HepG2 (cell line): ENCODE measurements around the gene FAM209A. TPM values are rescaled to one million over a fixed set of nuclear protein-coding genes. Genes with fewer than 3 reads are reported as not detected.

Experiments used
- ATAC-seq: fragments of 200-7000 bp; cut with Tn5 transposase; 3 replicates; pipeline ENCODE4 v1.9.1; 2020; ENCODE audit warnings: mild to moderate bottlenecking, moderate library complexity
- BruUV-seq: library from RNA; stranded (reverse); fragments of 400-500 nt; replicated peaks from 2 replicates; lab custom pipeline; 2021; lab: Mats Ljungman, UMichigan
- CTCF ChIA-PET: fragments of 300-600 bp; formaldehyde crosslinking; extraction: SDS; loops from one replicate; lab custom pipeline; 2021; ENCODE audit warnings: low total read pairs, inconsistent platforms, low intra/inter-chr PET ratio; lab: Yijun Ruan, JAX
- POLR2A ChIA-PET: fragments of 350-600 bp; sonication (Branson Sonifier 250); formaldehyde crosslinking; loops from one replicate; lab custom pipeline; 2020; ENCODE audit warnings: antibody characterized with exemption, inconsistent platforms; lab: Yijun Ruan, JAX
- DNase-seq: peaks from one replicate; pipeline ENCODE4 v3.0.0-alpha.2; 2015; ENCODE audit warnings: low spot score
- FAIRE-seq: peaks from 3 replicates; lab custom pipeline; 2011; peaks lifted over from hg19 to GRCh38; lab: Jason Lieb, UNC
- H2AFZ ChIP-seq: one replicate; pipeline ENCODE4 v1.6.1; 2011; ENCODE audit warnings: low read length, inconsistent platforms
- H3K27ac ChIP-seq: fragments of 300-600 bp; 3 replicates; pipeline ENCODE4 v1.8.0; 2011; ENCODE audit warnings: mixed run types, mild to moderate bottlenecking, mixed read lengths, low read length, inconsistent platforms; ENCODE audit not compliant: insufficient read depth; ENCODE audit errors: extremely low read length
- H3K27me3 ChIP-seq, 2 experiments: fragments of 200-600 bp in 1 of 2; 2 replicates in 1 of 2; 3 replicates in 1 of 2; pipeline versions ENCODE4 v1.6.0 to v1.8.0; 2011; ENCODE audit warnings: low read length in 2 of 2, mild to moderate bottlenecking in 2 of 2, moderate library complexity in 2 of 2, inconsistent platforms in 1 of 2; ENCODE audit not compliant: insufficient read depth in 2 of 2, control insufficient read depth in 1 of 2
- H3K36me3 ChIP-seq, 2 experiments: fragments of 200-600 bp in 1 of 2; replicated peaks in 1 of 2; 2 replicates in 1 of 2; 3 replicates in 1 of 2; pipeline versions ENCODE4 v1.5.1 to v1.8.0; 2011; ENCODE audit warnings: low read length in 2 of 2, inconsistent platforms in 1 of 2; ENCODE audit not compliant: insufficient read depth in 2 of 2, control insufficient read depth in 1 of 2
- H3K4me1 ChIP-seq: 2 replicates; pipeline ENCODE4 v1.5.1; 2012; ENCODE audit warnings: low read length, inconsistent platforms; ENCODE audit not compliant: insufficient read depth
- H3K4me2 ChIP-seq: 2 replicates; pipeline ENCODE4 v1.6.0; 2011; ENCODE audit warnings: low read depth, low read length, inconsistent platforms
- H3K4me3 ChIP-seq, 3 experiments: fragments of 200-600 bp in 1 of 3; sonication (generic), shearing (Covaris generic) in 1 of 3; replicated peaks in 1 of 3; 2 replicates each; pipeline ENCODE4 v1.5.1; 2011 to 2016; ENCODE audit warnings: low read length in 3 of 3, inconsistent platforms in 2 of 3, low read depth in 2 of 3, mild to moderate bottlenecking in 2 of 3, control low read depth in 1 of 3, mixed read lengths in 1 of 3; ENCODE audit not compliant: insufficient read depth in 1 of 3
- H3K79me2 ChIP-seq: one replicate; pipeline ENCODE4 v1.6.1; 2011; ENCODE audit warnings: low read length, inconsistent platforms; ENCODE audit not compliant: insufficient read depth
- H3K9ac ChIP-seq: 2 replicates; pipeline ENCODE4 v1.6.0; 2011; ENCODE audit warnings: mild to moderate bottlenecking, low read depth, low read length, inconsistent platforms; ENCODE audit not compliant: insufficient read depth
- H3K9me3 ChIP-seq: 2 replicates; pipeline ENCODE4 v1.5.1; 2012; ENCODE audit warnings: mild to moderate bottlenecking, low read length
- H4K20me1 ChIP-seq: 2 replicates; pipeline ENCODE4 v1.6.0; 2011; ENCODE audit warnings: inconsistent platforms, mild to moderate bottlenecking, low read length, moderate library complexity; ENCODE audit not compliant: insufficient read depth
- CEBPB ChIP-seq: IDR thresholded peaks from 2 replicates; pipeline ENCODE4 v1.6.1; 2011; ENCODE audit warnings: low read depth, low read length, improper control_type of control experiment, borderline replicate concordance
- FOXK1 ChIP-seq: sonication (generic); formaldehyde crosslinking; IDR thresholded peaks from 2 replicates; pipeline ENCODE4 v1.4.0; 2020; ENCODE audit warnings: low read depth, missing genetic modification reagents, borderline replicate concordance
- GLI4 ChIP-seq: sonication (generic); formaldehyde crosslinking; IDR thresholded peaks from 2 replicates; pipeline ENCODE4 v1.5.1; 2020; ENCODE audit warnings: missing genetic modification reagents, mild to moderate bottlenecking, moderate library complexity, borderline replicate concordance
- MBD4 ChIP-seq: IDR thresholded peaks from 2 replicates; pipeline ENCODE4 v1.6.1; 2012; ENCODE audit warnings: low read length, inconsistent platforms, borderline replicate concordance
- RARA ChIP-seq: IDR thresholded peaks from 2 replicates; pipeline ENCODE4 v1.6.1; 2016; ENCODE audit warnings: missing genetic modification reagents, missing compliant biosample characterization
- RFX1 ChIP-seq: fragments of 450-650 bp; IDR thresholded peaks from 2 replicates; pipeline ENCODE4 v1.6.1; 2017
- TCF7L2 ChIP-seq: IDR thresholded peaks from 2 replicates; pipeline ENCODE4 v1.6.1; 2011; ENCODE audit warnings: mild to moderate bottlenecking, low read depth, low read length, moderate library complexity
- TFDP1 ChIP-seq: IDR thresholded peaks from 2 replicates; pipeline ENCODE4 v1.6.1; 2016; ENCODE audit warnings: missing compliant biosample characterization, missing genetic modification reagents, borderline replicate concordance
- TMF1 ChIP-seq: sonication (generic); formaldehyde crosslinking; IDR thresholded peaks from 2 replicates; pipeline ENCODE4 v1.8.1; 2022; ENCODE audit warnings: low read depth, missing genetic modification reagents
- WIZ ChIP-seq: sonication (generic); formaldehyde crosslinking; IDR thresholded peaks from 2 replicates; pipeline ENCODE4 v1.5.1; 2020; ENCODE audit warnings: mild to moderate bottlenecking, missing genetic modification reagents
- XRCC5 ChIP-seq: fragments of 200-400 bp; formaldehyde crosslinking; optimal IDR thresholded peaks from 2 replicates; pipeline ENCODE3; 2017; ENCODE audit warnings: mild to moderate bottlenecking, low read length
- ZFP90 ChIP-seq: sonication (generic); formaldehyde crosslinking; IDR thresholded peaks from 2 replicates; pipeline ENCODE4 v1.8.0; 2022; ENCODE audit warnings: missing genetic modification reagents, mild to moderate bottlenecking, inconsistent platforms, borderline replicate concordance
- ZNF30 ChIP-seq: sonication (generic); formaldehyde crosslinking; IDR thresholded peaks from 2 replicates; pipeline ENCODE4 v1.5.0; 2020; ENCODE audit warnings: mild to moderate bottlenecking, missing genetic modification reagents
- ZNF34 ChIP-seq: sonication (generic); formaldehyde crosslinking; IDR thresholded peaks from 2 replicates; pipeline ENCODE4 v1.4.0; 2020; ENCODE audit warnings: mild to moderate bottlenecking, missing genetic modification reagents, borderline replicate concordance
- ZNF484 ChIP-seq: sonication (generic); formaldehyde crosslinking; IDR thresholded peaks from 2 replicates; pipeline ENCODE4 v1.5.1; 2020; ENCODE audit warnings: mild to moderate bottlenecking, low read depth, missing genetic modification reagents, borderline replicate concordance
- ZNF776 ChIP-seq: sonication (generic); formaldehyde crosslinking; IDR thresholded peaks from 2 replicates; pipeline ENCODE4 v1.4.0; 2020; ENCODE audit warnings: mild to moderate bottlenecking, missing genetic modification reagents
- ZNF782 ChIP-seq: sonication (generic); formaldehyde crosslinking; IDR thresholded peaks from 2 replicates; pipeline ENCODE4 v1.4.0; 2020; ENCODE audit warnings: missing genetic modification reagents, mild to moderate bottlenecking, borderline replicate concordance
- ZNF790 ChIP-seq: sonication (generic); formaldehyde crosslinking; IDR thresholded peaks from 2 replicates; pipeline ENCODE4 v1.8.0; 2022; ENCODE audit warnings: missing genetic modification reagents, mild to moderate bottlenecking, borderline replicate concordance
- WGBS: methylation state at CpG from one replicate; pipeline ENCODE4 v1.1.6; 2017; ENCODE audit warnings: low lambda C conversion rate; 5-methylcytosine and 5-hydroxymethylcytosine counted together
- in situ Hi-C: cut with HindIII; loops from 2 replicates; pipeline ENCODE4 v1.10.0; 2017; ENCODE audit warnings: low pct_unique_long_range_greater_than_20kb; ENCODE audit not compliant: extremely low pct_ligation_motif_present
- intact Hi-C: fragments of 100-400 bp; cut with micrococcal nuclease; formaldehyde crosslinking; loops from one replicate; pipeline ENCODE4 v1.10.0; 2022; ENCODE audit not compliant: unreplicated experiment
- polyA plus RNA-seq, 8 experiments: library from polyadenylated mRNA; depleted of rRNA in 3 of 8; stranded (reverse) in 7 of 8; unstranded in 1 of 8; fragments of >200 nt; fragmentation: Illumina TruSeq in 4 of 8; extraction: Trizol in 4 of 8; gene quantifications; 2 replicates each; pipeline versions ENCODE4 v1.2.1 to v1.2.3, GENCODE V29; 2011 to 2016; ENCODE audit warnings: low read depth in 4 of 8, missing spikeins in 1 of 8, mixed read lengths in 1 of 8; ENCODE audit not compliant: insufficient read depth in 1 of 8
- total RNA-seq, 5 experiments: library from RNA; depleted of rRNA; stranded (reverse); fragments of >200 nt; fragmentation: Illumina TruSeq; extraction: Trizol; gene quantifications; 2 replicates each; pipeline ENCODE4 v1.2.3, GENCODE V29; 2016; ENCODE audit warnings: low read depth in 1 of 5

The FAM209A gene
- total and polyA plus RNA-seq, 2 of the 13 experiments (the other 11 are each of a cell fraction or from before 2014, with no cell fraction given) = 0.15 to 0.36 TPM

- H3K4me3 ChIP-seq = no peak overlapping the region
- H3K79me2 ChIP-seq = no peaks in the 10 kb centered on the region
- no peak overlapping the region for H3K9ac ChIP-seq
- H3K4me2 ChIP-seq = no peak overlapping the region
- POLR2A ChIA-PET = no interaction called here
- FAIRE-seq = no peak
- TF ChIP-seq GLI4 (no peak), ZNF30 (CRISPR knock-in tag) (no peak), ZNF782 (CRISPR knock-in tag) (no peak), TMF1 (CRISPR knock-in tag) (no peak), TCF7L2 (no peak), FOXK1 (no peak), ZNF790 (no peak), ZFP90 (CRISPR knock-in tag) (no peak), WIZ (CRISPR knock-in tag) (no peak), MBD4 (no peak), XRCC5 (no peak), TFDP1 (CRISPR knock-in tag) (no peak), CEBPB (no peak), ZNF776 (CRISPR knock-in tag) (no peak), RARA (CRISPR knock-in tag) (no peak), RFX1 (no peak), ZNF34 (CRISPR knock-in tag) (no peak), ZNF484 (CRISPR knock-in tag) (no peak)
- H3K36me3 ChIP-seq = peaks cover 27 to 72% of the 10 kb centered on the region in 2 experiments
- no peaks in the 10 kb centered on the region; the same call in 1 of the 2 replicates for H4K20me1 ChIP-seq
- H3K4me1 ChIP-seq = no peaks in the 10 kb centered on the region
- no peaks in the 10 kb centered on the region for H3K9me3 ChIP-seq
- H3K27me3 ChIP-seq = no peaks in the 10 kb centered on the region
- no peak for DNase-seq
- no peak overlapping the region for H3K27ac ChIP-seq
- no TSS peak for BruUV-seq
- H2AFZ ChIP-seq = no peak overlapping the region
- intact Hi-C loops (no loop called here), in situ Hi-C loops (no loop called here)
- WGBS = 95% methylated on average over 11 of the region's 11 CpGs
- ATAC-seq = no peak
- CTCF ChIA-PET = no interaction called here
Measured at GRCh38 chr20:56487216-56487615, 37.3 kb upstream of the FAM209A start.
